Measurements from ENCODE around the gene MRPS5.

MRPS5 gene

DNA sequence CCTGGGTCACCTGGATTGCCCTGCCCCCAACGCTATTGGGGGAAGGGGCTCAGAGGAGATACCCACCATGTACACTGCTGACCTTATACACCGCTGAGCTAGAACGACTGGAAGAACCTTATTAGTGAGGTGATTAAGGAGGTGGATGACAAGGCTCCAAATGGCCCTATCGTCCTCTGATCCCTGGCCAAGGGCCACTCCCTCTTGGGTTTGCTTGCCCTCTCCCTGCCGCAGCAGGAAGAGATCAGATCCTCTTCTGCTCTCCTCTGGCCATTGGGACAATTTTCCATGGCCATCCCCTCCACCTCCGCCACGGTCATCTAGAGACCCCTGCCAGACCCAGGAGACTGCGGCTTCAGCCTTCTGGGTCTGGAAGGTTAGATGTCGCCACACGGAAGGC is 36.8 kb upstream of the MRPS5 start:
- TF ChIP-seq, protein P1, sequence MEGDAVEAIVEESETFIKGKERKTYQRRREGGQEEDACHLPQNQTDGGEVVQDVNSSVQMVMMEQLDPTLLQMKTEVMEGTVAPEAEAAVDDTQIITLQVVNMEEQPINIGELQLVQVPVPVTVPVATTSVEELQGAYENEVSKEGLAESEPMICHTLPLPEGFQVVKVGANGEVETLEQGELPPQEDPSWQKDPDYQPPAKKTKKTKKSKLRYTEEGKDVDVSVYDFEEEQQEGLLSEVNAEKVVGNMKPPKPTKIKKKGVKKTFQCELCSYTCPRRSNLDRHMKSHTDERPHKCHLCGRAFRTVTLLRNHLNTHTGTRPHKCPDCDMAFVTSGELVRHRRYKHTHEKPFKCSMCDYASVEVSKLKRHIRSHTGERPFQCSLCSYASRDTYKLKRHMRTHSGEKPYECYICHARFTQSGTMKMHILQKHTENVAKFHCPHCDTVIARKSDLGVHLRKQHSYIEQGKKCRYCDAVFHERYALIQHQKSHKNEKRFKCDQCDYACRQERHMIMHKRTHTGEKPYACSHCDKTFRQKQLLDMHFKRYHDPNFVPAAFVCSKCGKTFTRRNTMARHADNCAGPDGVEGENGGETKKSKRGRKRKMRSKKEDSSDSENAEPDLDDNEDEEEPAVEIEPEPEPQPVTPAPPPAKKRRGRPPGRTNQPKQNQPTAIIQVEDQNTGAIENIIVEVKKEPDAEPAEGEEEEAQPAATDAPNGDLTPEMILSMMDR (IDR thresholded peaks at IDR 0.05) = no peak

DNA sequence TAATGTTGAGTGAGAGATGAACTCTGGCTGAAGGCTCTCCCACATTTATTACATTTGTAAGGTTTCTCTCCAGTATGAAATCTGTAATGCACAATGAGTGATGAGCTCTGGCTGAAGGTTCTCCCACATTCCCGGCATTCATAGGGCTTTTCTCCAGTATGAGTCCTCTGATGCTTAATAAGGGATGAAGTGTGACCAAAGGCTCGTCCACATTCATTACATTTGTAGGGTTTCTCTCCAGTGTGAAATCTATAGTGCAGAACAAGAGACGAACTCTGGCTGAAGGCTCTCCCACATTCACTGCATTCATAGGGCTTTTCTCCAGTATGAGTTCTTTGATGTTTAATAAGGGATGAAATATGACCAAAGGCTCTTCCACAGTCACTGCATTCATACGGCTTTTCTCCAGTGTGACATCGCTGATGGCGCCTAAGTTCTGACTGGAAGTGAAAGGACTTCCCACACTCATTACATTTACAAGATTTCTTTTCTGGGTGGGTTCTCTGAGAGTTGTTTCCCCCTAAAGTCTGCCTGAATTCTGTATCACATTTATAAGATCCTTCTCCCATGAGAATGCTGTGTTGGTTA is 27.9 kb upstream of the MRPS5 start:
- TF ChIP-seq, protein P1 (IDR thresholded peaks at IDR 0.05) = no peak

DNA sequence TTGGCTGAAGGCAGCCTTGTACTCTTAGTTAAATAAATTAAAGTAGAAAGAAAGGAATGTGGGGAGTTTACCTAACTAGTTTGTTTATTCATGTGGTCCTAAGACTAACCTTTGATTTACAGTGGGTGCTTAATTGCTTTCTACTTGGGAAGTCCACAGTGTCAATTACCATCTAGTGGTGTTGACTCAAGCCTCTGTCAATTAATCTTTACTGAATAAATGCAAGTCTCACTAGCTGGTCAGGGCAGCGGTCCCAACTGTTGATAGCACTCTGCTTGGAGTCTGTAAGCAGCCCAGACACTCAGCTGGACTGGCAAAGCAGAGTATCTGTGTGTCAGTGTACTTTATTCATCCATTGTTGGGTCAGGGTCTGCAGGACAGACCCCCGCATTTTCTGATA is 22.2 kb upstream of the MRPS5 start:
- TF ChIP-seq, protein P1 (IDR thresholded peaks at IDR 0.05) = no peak

DNA sequence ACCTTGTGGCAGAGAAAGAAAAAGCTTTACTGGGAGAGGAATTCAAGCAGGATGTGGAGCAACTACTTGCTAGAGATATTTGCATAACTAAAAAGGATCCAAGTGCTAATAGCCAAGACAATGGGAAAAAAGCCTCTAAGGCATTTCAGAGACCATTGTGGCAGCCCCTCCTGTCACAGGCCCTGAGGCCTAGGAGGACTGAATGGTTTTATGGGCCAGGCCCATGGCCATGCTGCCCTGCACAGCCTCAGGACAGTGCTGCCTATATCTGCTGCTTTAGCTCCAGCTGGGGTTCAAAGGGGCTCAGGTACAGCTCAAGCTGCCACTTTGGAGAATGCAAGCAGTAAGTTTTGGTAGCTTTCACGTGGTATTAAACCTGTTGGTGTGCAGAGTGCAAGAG is 17.1 kb upstream of the MRPS5 start:
- TF ChIP-seq, protein P1 (IDR thresholded peaks at IDR 0.05) = no peak

DNA sequence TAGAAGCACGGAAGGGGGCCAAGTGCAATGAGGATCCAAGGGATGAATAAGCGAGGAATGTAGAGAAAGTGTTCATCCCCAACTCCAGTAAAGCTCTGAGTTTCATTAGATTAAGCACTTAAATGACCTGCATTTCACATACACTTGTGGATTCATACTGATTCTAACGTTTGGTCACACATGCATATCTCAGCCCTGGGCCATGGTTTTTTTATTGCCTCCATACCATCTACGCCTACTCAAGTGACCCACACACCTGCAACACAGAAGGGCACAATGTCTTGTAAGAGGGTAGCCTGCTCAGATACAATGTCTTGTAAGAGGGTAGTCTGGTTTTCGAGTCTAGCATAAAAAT is 566 bp upstream of the MRPS5 start:
- TF ChIP-seq, protein P1 (IDR thresholded peaks at IDR 0.05) = no peak

DNA sequence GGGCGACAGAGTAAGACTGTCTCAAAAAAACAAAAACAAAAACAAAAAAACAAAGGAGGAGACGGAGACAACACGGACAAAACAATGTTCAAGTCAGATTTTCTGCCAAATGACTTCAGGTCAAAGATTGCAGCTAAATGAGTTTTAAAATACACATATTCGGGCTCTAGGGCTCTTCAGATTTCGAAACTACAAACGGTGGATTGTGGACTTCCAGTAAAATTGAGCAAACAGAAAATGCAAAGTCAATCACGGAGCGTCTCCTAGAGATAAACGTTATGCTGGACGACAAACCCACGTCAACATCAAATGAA is 558 bp downstream of the MRPS5 start:
- TF ChIP-seq, protein P1 (IDR thresholded peaks at IDR 0.05) = no peak

DNA sequence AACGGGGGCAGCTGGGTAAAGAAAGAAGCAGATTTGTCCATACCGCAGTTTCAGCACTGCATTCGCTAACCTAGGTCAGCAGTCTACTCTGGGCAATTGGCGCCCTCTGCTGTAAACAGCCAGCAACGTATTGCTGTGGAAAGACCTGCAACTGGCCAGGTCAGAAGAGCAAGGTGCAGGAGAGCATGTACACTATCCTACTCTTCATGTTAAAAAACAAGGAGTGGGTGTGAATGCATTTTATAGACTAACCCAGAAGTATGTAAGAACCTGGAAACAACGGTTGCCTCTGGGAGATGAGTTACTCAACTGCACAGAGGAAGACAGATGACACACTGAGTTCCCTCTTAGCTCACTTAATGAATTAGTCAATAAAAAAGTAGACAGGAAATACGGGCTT is 6.2 kb downstream of the MRPS5 start:
- TF ChIP-seq, protein P1 (IDR thresholded peaks at IDR 0.05) = peak; percentile 77

DNA sequence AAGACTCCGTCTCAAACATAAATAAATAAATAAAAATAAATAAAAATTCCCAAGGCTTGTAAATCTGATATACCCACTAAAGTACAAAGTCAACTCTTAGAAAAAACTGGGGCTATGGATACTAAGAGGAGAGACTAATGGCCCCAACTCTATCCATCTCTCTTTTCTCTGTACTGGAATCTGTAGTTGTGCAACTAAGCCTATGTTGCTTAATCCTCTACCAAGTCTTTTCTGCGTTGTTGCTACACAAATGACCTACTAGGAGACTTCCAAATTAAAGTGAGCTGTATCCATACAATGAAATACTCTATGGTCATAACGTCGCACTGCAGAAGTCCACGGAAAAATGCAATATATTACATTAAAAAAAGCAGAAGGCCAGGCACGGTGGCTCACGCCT is 8.1 kb downstream of the MRPS5 start:
- TF ChIP-seq, protein P1 (IDR thresholded peaks at IDR 0.05) = no peak

Measured in LNCAP (cell line).